ENCODE measurements around the gene E2F4.

- TF ChIP-seq CTCF (IDR thresholded peaks at IDR 0.05) (no peak), POLR2A (IDR thresholded peaks at IDR 0.05; ENCODE audit: low read length) (no peak), RAD21 (conservative IDR thresholded peaks at IDR 0.05 in 1 of 2, IDR thresholded peaks at IDR 0.05 in 1 of 2) (no peak), KDM5A (IDR thresholded peaks at IDR 0.05) (no peak), HOXA7 (CRISPR knock-in tag; IDR thresholded peaks at IDR 0.05) (no peak), CBX8 (IDR thresholded peaks at IDR 0.05) (no peak), RCOR1 (IDR thresholded peaks at IDR 0.05; ENCODE audit: low read depth, low read length) (no peak), RARB (CRISPR knock-in tag; IDR thresholded peaks at IDR 0.05) (no peak), CEBPB (IDR thresholded peaks at IDR 0.05) (no peak), HMGXB4 (CRISPR knock-in tag; IDR thresholded peaks at IDR 0.05; ENCODE audit: borderline replicate concordance) (no peak)
Measured at GRCh38 chr16:67241008-67241900, 49.3 kb downstream of the E2F4 start.
